GM12892 (cell line): ENCODE measurements around the gene PITPNC1.

Source experiments
- POLR2A ChIP-seq: IDR thresholded peaks from 2 replicates; pipeline ENCODE4 v1.6.1; 2011; ENCODE audit warnings: low read depth, low read length, control low read depth
- POLR2AphosphoS5 ChIP-seq: IDR thresholded peaks from 2 replicates; pipeline ENCODE4 v1.6.1; 2011; ENCODE audit warnings: low read depth, low read length, control low read depth
- TAF1 ChIP-seq: IDR thresholded peaks from 2 replicates; pipeline ENCODE4 v1.6.1; 2011; ENCODE audit warnings: low read depth, mild to moderate bottlenecking, control low read depth, low read length, borderline replicate concordance

GRCh38 chr17:67644061-67644460 is 267.0 kb downstream of the PITPNC1 start:
- no peak for TF ChIP-seq POLR2AphosphoS5
- TF ChIP-seq TAF1: no peak
- no peak for TF ChIP-seq POLR2A
